Right ventricle myocardium superior (tissue), 1 donor: Measurements from ENCODE around the gene ZIC1. TPM values are rescaled to one million over a fixed set of nuclear protein-coding genes. Genes with fewer than 3 reads are reported as not detected.

Source experiments
- ATAC-seq: fragments of 200-7000 bp; cut with Tn5 transposase; one replicate; pipeline ENCODE4 v1.9.1; 2020; ENCODE audit warnings: mild to moderate bottlenecking; ENCODE audit not compliant: poor library complexity
- DNase-seq: peaks from one replicate; pipeline ENCODE4 v3.0.0-alpha.2; 2020
- intact Hi-C: fragments of 100-400 bp; cut with DNase I; formaldehyde crosslinking; loops from one replicate; pipeline ENCODE4 v1.11.2; 2022
- total RNA-seq: library from RNA; stranded (reverse); fragmentation: NEBNext Ultra II Directional; extraction: Animal tissue kit (Norgen Biotek cat#: 25700); gene quantifications from one replicate; pipeline ENCODE4 v1.2.1, GENCODE V29; 2021
- donor health status: DM: no; HTN: yes; CAD: no; lungs with severe emphysema.

The ZIC1 gene
- total RNA-seq, 1 donor from 2014 or later, result not detected

DNA sequence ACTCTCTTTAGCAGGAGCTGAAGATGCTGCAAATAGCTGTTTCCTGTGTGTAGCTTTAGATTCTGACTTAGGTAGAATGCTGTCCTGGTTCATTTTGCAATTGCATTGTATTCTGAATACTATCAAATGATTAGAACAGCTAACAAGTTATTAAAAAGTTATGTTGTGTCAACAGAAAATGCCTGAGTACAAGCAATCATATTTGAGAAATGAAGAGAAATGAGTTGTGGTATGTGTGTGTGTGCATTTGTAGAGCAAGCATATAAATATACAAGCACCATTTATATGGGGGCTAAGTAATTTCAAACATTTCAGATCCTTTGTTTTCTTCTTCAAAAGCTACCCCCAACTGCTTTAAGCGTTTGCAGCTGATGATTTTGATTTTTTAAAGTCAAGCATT, 7.8 kb downstream of the ZIC1 start:
- intact Hi-C loops, result no loop called here

DNA sequence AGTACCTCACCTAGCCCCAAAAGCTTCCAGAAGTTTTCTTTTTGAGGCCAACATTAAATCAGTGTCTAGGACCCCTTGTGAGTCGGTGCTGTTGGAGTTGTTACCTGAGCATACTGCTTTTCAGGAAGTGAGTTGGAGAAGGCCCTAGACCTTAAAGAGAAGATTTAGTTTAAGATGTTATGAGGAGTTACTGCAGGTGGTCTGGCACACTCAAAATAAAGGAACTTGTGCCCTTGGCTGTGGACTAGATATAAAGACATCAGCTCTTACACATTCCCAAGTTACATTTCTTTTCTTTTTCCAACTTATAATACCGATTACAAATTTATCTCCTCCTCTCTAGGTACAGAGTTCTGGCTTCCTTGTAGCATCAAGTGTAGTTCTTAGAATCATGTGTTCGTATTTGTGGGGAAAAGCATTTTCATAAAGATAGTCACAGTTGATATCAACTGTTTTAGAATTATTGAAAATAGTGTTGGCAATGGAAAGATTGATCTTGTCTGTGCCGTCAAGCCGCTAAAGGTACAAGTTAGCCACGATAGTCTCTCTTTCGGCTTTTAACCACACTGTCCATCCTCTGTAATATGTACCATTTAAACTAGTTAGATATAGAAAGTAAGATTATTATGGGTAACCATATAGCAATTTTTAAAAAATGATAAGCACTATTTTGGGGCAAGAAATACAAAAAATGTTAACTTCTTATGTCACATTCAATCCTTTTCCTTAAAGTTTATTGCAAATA, 8.6 kb downstream of the ZIC1 start:
- ATAC-seq (no peak), DNase-seq (no peak)
- intact Hi-C loops, result no loop called here

More for the DNA sequence above, 7.8 kb downstream of the ZIC1 start:
- ATAC-seq (no peak), DNase-seq (no peak)

DNA sequence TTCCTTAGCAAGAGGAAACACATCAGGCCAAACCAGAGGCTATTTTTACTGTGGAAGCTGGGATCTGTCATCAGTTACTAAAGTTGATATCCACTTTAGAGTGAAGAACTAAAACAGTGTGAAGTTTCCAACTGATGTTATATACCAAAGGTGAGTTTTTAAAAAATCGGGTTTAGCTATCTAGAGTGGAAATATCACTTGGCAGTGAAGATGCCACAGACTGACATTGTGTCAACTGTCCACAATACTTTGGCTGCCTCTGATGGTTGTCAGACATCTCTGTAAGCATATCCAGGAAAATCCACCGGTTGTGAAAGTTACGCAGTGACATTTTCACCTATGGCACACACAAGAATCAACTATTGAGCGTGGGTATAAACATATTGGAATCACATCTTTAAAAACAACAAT, 9.2 kb downstream of the ZIC1 start:
- no peak for ATAC-seq
- DNase-seq, result no peak
- intact Hi-C loops, result no loop called here

DNA sequence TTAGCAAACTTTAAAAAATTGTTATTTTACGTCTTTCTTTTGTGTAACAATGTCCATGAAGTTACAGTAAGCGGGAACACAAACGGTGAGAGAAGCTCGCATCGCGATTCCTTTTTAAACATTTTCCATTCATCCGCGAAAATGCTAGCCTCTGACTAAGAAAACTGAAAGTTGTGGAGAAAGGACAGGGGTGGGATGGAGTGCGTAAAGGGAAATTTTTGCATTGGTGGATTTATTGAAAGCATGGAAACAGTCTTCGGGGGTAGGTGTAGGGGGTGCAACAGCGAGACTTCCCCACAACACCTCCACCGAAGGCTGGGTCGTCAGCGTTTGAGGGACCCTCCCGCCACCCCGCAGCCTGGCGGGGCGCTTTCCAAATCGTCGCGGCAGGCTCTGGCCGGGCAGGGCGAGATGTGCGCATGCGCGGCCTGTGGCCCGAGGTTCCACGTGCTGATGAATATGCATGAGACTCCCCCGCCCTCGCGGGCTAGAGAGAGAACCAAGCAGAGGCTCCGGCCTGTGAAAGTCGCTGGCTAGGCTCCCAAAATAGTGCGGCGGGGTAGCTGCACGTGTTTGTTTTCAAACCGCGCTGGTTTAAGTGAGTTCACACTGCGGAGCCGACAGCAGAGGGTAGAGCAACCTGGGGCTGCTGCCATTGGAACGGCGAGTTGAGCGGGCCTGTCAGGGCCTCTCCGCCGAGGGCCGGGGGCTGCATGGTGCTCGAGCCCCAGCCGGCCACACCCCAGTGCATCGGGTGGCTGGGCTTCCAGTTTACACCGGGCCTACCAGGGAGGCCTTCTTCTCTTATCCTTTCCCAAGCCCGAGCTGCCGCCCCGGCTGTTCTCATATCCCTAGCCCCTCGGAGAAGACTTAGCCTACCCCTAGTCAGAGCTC, 9.9 kb downstream of the ZIC1 start:
- DNase-seq (no peak), ATAC-seq (no peak)
- intact Hi-C loops, result no loop called here

DNA sequence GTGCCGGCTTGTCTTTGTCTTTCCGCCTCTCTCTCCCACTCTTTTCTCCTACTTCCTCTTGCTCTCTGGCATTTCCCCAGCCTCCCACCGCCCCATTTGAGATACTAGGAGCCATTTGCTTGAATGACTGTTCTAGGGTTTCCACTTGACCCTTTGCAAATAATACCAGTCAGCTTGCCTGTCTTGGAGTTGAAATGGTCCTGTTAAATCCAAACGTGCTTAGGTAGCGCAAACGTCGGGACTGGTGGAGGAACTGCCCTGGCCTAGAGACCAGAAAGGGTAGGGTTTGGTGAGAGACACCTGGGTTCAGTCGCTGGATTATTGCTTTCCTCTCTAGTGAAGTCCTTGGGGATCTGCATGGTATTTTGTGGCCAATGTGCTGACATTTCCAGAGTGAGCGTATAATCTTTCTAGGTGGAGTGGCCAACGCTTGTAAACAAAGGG, 10.6 kb downstream of the ZIC1 start:
- intact Hi-C loops, result no loop called here
- no peak for DNase-seq
- no peak for ATAC-seq

DNA sequence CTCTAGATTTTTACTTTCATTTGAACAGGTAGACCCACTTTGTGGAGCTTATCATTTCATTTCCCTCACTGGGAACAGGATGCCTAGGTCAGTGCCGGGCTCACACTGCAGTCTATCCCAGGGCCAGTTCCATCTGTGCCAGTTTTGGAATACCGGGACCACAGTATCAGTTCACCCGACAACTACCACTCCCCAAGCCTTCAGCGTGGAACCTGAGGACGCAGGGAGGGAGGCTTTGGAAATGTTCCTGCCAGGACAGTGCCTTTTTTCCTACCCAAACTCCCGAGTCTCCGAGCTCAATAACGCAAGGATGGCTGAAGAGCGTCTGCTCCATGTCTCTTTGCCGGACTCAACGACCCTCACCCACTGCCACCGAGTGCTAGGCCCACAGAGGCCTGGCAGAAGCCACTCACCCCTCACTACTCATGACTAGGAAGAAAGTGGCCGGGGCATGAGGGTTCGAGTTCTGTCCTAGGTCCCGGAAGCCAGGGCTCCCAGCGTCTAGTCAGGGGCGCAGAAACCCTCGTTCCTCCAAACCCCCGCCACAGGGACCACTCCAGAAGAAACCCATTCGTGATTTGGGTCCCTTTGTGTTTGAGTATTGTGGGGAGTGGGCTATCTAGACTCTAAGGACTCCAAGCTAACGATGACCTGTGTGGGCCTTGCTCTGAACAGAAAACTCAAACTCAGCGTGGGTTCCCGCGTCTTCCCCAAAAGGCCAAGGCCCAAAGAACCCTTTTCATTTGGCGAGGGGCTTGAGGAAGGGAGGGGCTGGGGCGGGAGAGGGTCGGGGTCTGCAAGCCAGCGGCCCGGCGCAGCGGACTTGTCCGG, 11.4 kb downstream of the ZIC1 start:
- DNase-seq (no peak), ATAC-seq (no peak)
- intact Hi-C loops, result no loop called here

DNA sequence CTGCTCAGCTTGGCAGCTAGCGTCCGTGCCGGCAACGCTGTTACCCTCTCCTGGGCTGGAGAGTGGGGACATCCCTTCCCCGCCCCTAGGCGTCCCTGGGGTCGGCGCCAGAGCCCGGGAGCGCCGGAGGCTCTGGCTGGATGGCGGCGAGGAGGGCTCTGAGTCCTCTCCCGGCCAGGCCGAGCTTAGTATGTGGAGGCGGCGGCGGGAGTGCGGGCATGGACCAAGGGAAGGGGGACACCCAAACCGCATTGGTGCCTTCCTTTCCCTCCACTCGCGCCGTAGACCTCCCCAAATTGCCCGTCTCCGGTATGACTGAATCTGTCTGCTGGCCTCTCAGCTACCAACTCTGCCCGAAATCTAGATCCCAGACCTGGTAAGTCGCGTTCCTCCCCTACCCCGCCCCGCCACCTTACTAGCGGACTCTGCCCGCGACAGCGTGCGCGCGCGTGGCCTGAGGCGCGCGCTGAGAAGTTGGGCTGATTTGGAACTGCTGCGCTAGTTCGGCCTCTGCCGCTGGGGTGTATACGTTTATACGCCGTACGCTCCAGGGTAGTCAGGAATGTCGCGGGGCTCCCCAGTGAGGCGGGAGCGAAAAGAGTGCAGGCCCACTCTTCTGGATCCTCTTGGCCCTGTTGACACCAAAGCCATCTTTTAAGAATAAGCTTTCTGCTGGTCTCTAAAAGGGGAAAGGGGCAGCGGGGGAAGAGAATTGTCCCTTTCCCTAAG, 12.2 kb downstream of the ZIC1 start:
- ATAC-seq (no peak), DNase-seq (no peak)
- intact Hi-C loops, result no loop called here

DNA sequence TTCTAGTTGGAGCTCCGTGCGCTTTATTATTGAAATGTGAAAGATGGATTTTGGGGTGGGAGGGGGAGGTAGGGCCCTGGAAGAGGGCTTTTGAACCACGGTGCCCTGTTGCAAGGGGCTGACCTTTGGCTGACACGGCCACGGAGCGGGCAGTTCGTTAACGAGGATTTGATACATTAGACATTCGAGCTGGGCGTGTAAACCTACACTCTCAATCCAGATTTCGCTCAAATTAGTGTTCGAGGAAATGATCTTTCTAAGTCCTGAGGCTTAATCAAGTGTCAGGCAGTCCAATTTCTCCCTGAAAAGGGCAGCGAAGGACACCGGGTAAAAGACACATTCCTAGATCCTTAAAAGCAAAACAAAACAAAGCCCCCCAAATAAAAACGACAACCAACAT, 13.0 kb downstream of the ZIC1 start:
- ATAC-seq (no peak), DNase-seq (no peak)
- intact Hi-C loops, result no loop called here

DNA sequence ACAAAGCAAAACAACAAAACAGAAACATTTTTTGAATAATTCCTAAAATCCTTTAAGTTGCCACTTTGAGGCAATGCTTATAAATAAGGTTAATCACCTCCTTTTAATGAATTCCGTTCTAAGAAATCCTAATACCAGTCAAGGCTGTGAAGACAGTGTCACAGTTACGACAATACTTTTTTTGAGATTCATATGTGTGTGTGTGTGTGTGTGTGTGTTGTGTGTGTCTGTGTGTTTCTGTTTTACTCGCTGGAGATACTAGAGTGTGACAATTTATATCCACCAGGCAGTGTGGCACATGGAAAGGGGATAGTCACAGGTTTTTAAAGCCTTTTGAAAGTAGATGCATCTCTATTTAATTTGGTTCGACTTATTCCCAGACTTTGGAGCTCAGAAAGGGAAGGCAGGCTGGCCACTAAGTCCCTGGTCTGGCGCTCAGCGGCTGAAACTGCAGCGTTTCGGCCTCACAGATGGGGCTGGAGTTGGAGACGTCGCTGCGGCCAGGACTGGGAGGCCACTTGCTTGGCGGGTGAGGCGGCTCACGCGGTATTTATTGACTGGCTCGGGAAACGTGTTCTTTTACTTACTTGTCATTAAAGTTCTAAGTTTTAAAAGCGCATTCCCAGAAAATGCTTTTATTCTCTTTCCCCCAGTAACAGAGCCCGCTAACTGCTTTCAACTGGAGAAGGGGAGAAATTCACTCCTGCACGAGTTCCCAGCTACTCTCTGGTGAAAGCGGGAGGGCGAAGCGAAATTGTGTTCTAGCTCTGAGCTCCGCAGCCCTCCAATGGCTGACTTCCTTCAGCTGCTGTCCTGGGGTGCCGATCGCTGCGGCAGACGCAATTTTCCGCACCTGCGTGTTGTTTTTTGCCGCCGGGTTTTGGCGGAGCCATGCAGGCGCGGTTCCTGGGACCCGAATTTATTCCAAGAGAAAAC, 13.7 kb downstream of the ZIC1 start:
- ATAC-seq (no peak), DNase-seq (no peak)
- intact Hi-C loops, result no loop called here

DNA sequence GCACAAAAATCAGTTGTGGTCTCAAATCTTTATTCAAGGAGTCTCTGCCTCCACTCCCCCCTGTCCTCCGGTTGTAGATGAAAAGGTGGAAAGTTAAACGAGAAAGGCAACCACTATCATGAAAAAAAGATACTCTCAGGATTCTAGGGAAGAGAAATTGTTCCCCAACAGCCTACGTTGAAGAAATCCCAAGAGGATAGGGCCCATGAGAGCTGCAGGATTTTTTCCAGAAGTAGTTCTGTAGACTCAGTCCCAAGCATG, 14.3 kb downstream of the ZIC1 start:
- ATAC-seq (no peak), DNase-seq (no peak)
- intact Hi-C loops, result no loop called here

DNA sequence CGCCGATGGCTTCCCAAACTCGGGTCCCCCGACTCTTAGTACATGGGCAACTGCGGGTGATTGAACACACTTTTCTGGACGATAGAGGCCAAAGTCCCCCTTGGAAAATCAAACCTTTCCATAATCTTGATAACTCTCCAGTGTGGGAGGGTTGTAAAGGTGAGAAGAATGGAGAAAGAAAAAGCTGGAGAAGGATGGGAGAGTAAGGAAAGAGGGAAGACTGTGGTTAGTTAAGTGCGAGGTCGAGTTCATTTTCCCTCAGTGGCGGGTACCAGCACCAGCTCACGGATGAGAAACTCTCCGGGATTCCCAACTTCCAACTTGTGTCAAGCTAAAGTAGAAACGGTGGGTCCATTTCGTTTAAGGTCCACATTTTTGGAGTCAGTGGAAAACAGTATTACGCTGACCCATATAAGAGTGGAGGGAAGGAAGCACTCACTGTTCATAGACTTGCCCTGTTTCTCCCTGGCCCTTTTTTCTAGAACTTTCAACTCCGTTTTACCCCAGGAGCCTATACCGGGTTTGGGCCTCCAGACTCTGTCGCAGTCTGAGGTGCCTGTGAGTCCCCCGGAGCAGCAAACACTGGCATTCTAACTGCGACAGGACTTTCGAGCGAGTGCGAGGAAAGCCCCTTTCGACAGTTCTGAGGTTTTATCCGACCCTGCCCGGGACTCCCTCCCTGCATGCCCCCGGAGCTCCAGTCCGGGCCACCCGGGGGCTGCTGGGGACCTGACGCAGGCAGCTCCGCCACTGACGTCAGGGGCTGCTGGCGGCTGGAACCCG, 14.8 kb downstream of the ZIC1 start:
- DNase-seq (no peak), ATAC-seq (no peak)
- intact Hi-C loops, result no loop called here

DNA sequence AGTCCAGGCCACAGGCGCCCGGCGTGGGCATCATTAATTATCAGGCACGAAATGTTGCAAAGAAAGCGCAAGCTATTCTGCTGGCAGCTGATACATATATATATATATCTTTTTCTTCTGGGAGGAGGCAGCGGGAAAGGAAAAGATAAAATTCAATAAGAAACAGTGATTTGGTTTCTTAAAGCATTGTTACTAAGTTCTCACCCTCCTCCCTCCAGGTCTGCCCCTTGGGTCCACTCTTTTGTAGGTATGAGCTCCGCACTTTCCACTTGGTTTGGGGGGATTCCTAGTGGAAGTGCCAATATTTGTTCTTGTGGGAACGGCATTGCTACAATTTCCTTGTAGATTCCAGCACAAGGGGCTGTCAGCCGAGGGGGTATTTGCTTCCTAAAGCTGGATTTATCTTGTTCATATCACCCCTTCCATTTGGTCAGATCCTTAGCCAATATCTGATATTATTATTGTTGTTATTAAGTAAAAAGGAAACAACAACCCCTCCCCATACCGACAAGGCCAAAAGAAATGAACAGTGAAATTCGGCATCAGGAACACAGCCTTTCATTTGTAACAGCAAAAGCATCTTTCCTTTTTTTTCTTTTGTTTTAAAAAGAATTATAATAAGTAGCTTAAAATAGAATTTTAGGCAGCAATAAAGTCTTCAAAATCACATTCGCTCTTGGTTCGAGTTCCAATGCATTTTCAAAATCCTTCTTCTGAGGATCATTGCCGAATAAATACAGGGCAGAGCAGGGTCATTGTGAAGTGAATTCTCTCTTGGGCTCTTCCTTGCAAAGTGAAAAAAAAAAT, 15.6 kb downstream of the ZIC1 start:
- DNase-seq (no peak), ATAC-seq (no peak)
- intact Hi-C loops, result no loop called here

DNA sequence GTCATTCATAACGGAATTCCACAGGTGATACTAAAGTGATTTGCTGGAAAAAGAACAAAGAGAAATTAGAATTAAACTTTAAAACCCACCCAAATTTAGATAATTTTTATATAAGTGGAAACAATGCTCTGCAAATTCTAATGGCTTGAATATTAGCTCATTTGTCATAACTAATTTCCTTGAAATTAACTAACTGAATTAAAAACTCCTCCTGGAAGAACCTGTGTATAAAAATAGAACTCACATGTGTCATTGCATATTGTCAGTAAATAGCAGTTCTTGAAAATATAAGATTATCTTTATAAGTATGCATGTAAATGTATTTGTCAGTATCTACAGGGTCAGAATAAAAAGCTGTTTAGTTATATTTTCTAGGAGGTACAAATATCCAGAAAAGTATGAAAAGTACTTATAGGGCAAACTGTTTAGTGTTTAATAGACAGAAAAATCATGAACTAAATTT, 16.3 kb downstream of the ZIC1 start:
- intact Hi-C loops, result no loop called here
- no peak for DNase-seq
- ATAC-seq, result no peak

DNA sequence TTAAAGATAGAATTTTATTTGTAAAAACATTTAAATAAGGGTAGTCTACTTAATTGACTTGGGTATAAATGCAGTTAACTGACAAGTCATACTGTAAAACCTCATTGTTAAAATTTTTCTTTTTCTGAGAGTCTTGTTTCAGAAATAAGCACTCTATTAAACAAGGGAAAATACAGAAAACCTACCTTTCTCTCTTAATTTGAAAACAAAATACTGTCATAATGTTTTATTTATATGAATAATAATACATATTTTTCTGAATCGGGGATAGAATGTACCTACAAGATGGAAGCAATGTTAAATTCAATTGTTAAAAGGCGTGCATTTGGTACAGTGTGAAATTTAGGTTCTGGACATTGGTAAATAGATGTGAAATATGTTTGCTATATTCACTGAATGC, 17.8 kb downstream of the ZIC1 start:
- ATAC-seq (no peak), DNase-seq (no peak)
- intact Hi-C loops, result no loop called here

DNA sequence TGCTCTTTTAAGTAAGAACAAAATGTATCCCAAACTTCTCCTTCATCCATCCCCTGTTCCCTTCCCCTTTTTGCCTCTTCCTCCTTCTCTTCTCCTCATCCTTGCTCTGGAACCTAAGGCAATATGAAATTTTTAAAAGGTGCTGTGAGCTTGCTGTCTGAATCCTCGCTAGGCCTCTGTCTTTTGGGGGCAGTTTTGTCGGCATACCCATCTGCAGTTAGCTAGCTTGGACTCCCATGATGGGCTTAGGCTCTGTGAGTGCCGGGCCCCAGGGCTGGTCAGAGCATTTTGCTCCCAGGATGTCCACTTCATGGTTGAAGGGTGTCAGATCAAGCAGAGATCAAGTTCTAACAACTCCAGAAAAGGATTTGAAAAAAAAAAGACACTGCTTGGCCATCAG, 18.6 kb downstream of the ZIC1 start:
- ATAC-seq (no peak), DNase-seq (no peak)
- intact Hi-C loops, result no loop called here

DNA sequence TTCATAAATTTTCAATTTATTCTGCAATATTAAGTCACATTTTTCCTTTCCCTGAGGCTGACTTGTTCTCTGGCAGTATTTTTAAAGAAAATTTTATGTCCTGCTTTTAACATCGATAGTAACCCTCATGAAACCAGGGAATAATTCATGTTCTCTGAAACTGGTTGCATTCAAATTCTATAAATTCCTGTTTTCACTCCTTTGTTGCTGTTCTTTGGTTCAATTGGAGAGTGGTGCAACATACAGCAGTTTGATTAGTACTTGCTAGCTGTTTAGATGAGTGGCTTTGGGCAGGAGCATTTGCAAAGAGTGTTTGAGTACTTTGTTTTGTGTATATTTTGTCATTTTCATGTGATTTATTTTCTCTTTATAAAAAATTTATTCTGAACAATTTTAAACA, 19.2 kb downstream of the ZIC1 start:
- ATAC-seq (no peak), DNase-seq (no peak)
- intact Hi-C loops, result no loop called here
